Measurements from ENCODE around the gene GALNT2. TPM values are rescaled to one million over a fixed set of nuclear protein-coding genes. Genes with fewer than 3 reads are reported as not detected.

Gene GALNT2
- total RNA-seq, 1 experiment from 2014 or later: 114 TPM

DNA sequence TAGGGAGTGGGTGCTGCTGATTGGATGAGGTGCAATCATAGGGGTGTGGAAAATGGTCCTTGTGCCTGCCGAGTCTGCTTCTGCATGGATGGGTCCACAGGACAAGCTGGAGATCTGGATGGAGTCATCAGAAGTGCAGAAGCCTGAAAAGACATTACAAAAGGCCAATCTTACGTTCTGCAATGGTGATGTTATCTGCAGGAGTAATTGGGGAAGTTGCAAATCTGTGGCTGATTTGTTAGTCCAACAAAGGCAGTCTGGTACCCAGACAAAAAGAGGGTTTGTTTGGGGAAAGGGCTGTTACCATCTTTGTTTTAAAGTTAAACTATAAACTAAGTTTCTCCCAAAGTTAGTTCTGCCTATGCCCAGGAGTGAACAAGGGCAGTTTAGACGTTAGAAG is 192.6 kb downstream of the GALNT2 start:
- H3K4me1 Mint-ChIP-seq (ENCODE audit: insufficient read depth, unreplicated experiment): no peaks in the 10 kb centered on the region
- no peak overlapping the region for H3K27ac Mint-ChIP-seq (ENCODE audit: low read depth, unreplicated experiment)
- ChIA-PET CTCF (no interaction called here), POLR2A (no interaction called here)
- intact Hi-C loops (cut with micrococcal nuclease): no loop called here
- DNase-seq (ENCODE audit: unreplicated experiment): no peak
- H3K27me3 Mint-ChIP-seq (ENCODE audit: insufficient read depth, unreplicated experiment): no peaks in the 10 kb centered on the region
- no peak for TF ChIP-seq CTCF (IDR thresholded peaks at IDR 0.05; ENCODE audit: unreplicated experiment)
- H3K4me3 Mint-ChIP-seq (ENCODE audit: unreplicated experiment): no peak overlapping the region
- peaks cover 73% of the 10 kb centered on the region for H3K36me3 Mint-ChIP-seq (ENCODE audit: insufficient read depth, unreplicated experiment)
- BruUV-seq (replicated peaks): no TSS peak
- H3K9me3 Mint-ChIP-seq (ENCODE audit: unreplicated experiment): no peaks in the 10 kb centered on the region

DNA sequence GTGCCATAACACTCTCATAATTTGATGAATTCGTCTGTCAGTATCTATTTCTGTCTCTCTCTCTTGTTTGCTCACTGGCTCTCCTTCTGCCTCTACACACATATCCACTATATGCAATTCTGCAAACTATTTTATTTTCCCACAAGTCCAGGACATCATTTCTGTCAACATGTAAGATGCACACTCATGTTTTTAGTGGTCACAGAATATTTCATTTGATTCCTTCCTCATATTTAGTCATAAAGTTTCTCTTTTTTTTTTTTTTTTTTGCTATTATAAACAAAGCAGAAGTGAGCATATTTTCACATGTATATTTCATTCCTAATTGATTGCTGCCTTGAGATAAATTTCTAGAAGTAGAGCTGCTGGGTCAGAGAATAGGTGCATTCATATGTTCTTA is 193.8 kb downstream of the GALNT2 start:
- Mint-ChIP-seq H3K4me3 (ENCODE audit: unreplicated experiment) (no peak overlapping the region), H3K4me1 (ENCODE audit: insufficient read depth, unreplicated experiment) (no peaks in the 10 kb centered on the region), H3K9me3 (ENCODE audit: unreplicated experiment) (no peaks in the 10 kb centered on the region), H3K27me3 (ENCODE audit: insufficient read depth, unreplicated experiment) (no peaks in the 10 kb centered on the region), H3K27ac (ENCODE audit: low read depth, unreplicated experiment) (no peak overlapping the region), H3K36me3 (ENCODE audit: insufficient read depth, unreplicated experiment) (peaks cover 75% of the 10 kb centered on the region)
- BruUV-seq (replicated peaks): no TSS peak
- DNase-seq (ENCODE audit: unreplicated experiment): no peak
- ChIA-PET CTCF (interaction anchor here (1.0 kb wide), 1 partner anchor 42 kb away, joined by 3 read pairs; no protein-coding TSS in a partner anchor), POLR2A (no interaction called here)
- no peak for TF ChIP-seq CTCF (IDR thresholded peaks at IDR 0.05; ENCODE audit: unreplicated experiment)
- intact Hi-C loops (cut with micrococcal nuclease): no loop called here

DNA sequence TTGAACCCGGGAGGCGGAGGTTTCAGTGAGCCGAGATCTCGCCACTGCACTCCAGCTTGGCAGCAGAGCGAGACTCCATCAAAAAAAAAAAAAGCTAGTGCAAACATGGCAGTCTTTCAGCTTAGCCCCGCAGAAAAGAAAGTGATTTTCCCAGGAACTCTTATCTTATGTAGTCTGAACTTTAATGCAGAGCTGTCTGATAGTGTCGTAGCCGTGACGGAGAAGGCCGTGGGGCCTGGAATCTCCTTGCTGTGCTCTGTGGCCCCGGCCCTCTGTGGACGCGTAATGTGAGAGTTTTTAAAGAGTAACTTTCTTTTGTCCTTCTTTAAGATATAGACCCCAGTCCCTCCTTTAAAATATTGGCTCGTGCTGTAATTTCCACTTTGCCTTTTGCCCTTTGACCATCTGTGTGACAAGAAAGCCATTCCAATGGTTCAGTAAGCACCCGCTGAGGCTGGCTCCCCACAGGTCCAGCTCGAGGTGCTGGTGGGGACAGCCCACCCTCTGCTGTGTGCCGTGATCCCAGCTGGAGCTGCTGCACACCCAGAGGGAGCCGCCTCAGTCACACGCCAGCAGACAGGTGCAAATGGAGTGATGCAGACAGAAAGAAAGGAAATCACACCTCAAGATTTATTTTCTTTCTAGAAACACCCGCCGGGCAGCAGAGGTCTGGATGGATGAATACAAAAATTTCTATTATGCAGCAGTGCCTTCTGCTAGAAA is 195.1 kb downstream of the GALNT2 start:
- H3K36me3 Mint-ChIP-seq (ENCODE audit: insufficient read depth, unreplicated experiment): peaks cover 76% of the 10 kb centered on the region
- POLR2A ChIA-PET: interaction anchor here (0.6 kb wide), 1 partner anchor 16 kb away, joined by 4 read pairs; no protein-coding TSS in a partner anchor

More for the DNA sequence above, 195.1 kb downstream of the GALNT2 start:
- intact Hi-C loops (cut with micrococcal nuclease): no loop called here
- no peaks in the 10 kb centered on the region for H3K9me3 Mint-ChIP-seq (ENCODE audit: unreplicated experiment)
- no peak overlapping the region for H3K4me3 Mint-ChIP-seq (ENCODE audit: unreplicated experiment)
- no peaks in the 10 kb centered on the region for H3K4me1 Mint-ChIP-seq (ENCODE audit: insufficient read depth, unreplicated experiment)
- no peak for TF ChIP-seq CTCF (IDR thresholded peaks at IDR 0.05; ENCODE audit: unreplicated experiment)
- H3K27ac Mint-ChIP-seq (ENCODE audit: low read depth, unreplicated experiment): no peak overlapping the region
- no TSS peak for BruUV-seq (replicated peaks)
- CTCF ChIA-PET: interaction anchor here (0.7 to 1.0 kb wide), 6 partner anchors 14 to 654 kb away, joined by 3 to 4 read pairs (median 4); no protein-coding TSS in a partner anchor
- no peak for DNase-seq (ENCODE audit: unreplicated experiment)
- H3K27me3 Mint-ChIP-seq (ENCODE audit: insufficient read depth, unreplicated experiment): no peaks in the 10 kb centered on the region
